Measurements from ENCODE around the gene MYCBPAP.

MYCBPAP gene

DNA sequence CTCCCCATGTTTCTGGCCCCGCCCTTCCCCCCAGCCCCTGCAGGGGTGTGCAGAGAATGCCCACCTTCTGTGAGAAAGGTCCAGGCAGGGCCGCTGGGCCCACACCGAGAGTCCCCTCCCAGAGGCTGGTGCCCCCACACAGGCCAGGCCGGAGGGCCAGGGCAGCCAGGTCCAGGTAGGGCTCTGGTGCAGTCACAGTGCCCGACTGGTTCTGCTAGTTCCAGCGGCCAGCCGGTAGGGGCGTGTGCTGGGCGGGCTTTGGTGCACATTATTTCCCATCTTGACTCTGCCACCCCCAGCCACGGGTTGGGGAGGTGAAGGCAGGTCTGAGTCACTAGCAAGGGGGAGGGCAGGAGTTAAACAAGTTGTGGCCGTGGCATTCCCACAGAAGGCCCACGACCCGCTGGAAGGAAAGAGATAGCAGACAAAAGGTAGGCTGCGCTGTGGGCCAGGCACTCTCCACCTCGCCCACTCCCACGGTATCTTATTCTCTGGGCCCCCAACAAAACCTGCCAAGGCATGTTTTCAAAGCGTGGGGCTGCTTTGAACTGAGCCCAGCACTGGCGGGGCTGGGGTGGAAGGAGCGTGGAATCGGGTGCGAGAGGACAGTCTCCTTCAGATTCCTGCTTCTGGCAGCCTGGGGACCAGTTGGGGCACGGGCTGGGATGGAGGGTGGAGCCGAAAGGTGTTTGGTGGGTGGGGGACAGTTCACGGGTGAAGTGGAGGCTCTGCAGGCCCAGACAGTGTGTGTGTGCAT is 26.2 kb downstream of the MYCBPAP start:
- TF ChIP-seq, protein P1, sequence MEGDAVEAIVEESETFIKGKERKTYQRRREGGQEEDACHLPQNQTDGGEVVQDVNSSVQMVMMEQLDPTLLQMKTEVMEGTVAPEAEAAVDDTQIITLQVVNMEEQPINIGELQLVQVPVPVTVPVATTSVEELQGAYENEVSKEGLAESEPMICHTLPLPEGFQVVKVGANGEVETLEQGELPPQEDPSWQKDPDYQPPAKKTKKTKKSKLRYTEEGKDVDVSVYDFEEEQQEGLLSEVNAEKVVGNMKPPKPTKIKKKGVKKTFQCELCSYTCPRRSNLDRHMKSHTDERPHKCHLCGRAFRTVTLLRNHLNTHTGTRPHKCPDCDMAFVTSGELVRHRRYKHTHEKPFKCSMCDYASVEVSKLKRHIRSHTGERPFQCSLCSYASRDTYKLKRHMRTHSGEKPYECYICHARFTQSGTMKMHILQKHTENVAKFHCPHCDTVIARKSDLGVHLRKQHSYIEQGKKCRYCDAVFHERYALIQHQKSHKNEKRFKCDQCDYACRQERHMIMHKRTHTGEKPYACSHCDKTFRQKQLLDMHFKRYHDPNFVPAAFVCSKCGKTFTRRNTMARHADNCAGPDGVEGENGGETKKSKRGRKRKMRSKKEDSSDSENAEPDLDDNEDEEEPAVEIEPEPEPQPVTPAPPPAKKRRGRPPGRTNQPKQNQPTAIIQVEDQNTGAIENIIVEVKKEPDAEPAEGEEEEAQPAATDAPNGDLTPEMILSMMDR (IDR thresholded peaks at IDR 0.05; ENCODE audit: control extremely low read depth, extremely low read depth, low read depth, missing control alignments): no peak
- DNase-seq (ENCODE audit: extremely low spot score): no peak
- ChIA-PET CTCF (interaction anchor here (1.1 kb wide), 1 partner anchor 15 kb away, joined by 3 read pairs; no protein-coding TSS in a partner anchor), POLR2A (no interaction called here)

DNA sequence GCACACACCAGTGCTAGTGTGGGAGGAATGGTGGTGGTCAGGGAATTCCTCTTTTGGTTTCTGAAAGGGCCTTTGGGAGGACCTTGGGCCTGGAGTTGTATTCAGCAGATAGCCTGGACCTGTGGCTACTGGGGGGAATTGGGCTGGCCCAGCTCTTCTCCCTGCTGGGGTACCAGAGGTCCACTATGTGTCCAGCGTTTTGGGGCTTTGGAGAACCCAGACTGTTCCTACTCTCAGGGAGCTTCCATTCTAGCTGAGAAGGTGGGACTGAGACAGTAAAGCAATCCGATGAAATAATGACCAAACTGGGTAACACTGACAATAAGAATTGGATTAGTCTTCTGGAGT is 26.7 kb downstream of the MYCBPAP start:
- DNase-seq (ENCODE audit: extremely low spot score): no peak
- ChIA-PET POLR2A (no interaction called here), CTCF (interaction anchor here (1.1 kb wide), 1 partner anchor 94 kb away, joined by 3 read pairs; no protein-coding TSS in a partner anchor)
- TF ChIP-seq, protein P1 (IDR thresholded peaks at IDR 0.05; ENCODE audit: control extremely low read depth, extremely low read depth, low read depth, missing control alignments): no peak

DNA sequence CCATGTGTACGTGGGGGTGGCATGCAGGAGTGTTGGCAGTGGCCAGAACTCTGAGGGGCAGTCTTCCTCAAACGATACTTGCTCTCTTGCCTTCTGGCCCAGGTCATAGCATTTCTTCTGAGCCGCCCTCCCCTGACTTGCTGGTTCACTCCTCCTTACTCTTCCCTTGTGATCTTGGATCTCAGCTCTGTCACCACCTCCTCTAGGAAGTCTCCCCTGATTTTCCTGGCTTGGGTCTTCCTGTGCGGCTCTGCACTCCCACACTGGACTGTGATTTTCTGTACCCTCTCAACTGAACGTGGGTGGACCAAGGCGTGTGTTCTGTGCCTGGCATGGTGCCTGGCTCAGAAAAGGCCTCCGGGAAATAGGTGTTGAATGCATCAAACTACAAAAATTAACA is 27.2 kb downstream of the MYCBPAP start:
- ChIA-PET CTCF (interaction anchor here (1.1 to 1.2 kb wide), 2 partner anchors 91 to 94 kb away, joined by 3 read pairs; no protein-coding TSS in a partner anchor), POLR2A (no interaction called here)
- DNase-seq (ENCODE audit: extremely low spot score): no peak
- TF ChIP-seq, protein P1 (IDR thresholded peaks at IDR 0.05; ENCODE audit: control extremely low read depth, extremely low read depth, low read depth, missing control alignments): no peak

DNA sequence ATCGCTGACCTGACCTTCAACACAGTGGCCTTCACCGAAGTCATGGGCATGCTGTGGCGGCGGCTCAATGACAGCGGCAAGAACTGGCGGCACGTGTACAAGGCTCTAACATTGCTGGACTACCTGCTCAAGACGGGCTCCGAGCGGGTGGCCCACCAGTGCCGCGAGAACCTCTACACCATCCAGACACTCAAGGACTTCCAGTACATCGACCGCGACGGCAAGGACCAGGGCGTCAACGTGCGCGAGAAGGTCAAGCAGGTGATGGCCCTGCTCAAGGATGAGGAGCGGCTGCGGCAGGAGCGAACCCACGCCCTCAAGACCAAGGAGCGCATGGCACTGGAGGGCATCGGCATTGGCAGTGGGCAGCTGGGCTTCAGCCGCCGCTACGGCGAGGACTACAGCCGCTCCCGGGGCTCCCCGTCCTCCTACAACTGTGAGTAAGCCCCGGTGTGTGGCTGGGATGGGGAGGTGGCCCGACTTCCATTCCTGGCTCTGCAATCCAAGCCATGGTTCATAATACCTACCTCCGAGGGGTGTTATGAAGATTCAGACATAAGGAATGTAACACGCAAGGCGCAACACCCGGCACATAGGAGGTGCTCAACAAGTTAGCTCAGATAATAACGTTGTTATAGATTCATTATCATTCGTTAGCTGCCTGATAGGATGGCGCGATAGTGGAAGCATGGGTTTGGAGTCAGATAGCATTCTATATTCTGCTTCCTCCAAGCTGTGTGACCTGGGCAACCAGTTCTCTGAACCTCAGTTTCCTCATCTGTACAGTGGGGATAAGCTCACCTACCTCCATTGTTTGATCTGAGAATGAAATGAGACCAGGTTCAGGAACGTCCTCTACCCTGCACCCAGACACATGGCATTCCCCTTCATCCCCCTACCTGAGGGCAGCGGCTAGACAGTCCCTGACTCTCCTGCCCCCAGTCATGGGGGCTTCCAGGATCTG is 28.7 kb downstream of the MYCBPAP start:
- TF ChIP-seq, protein P1 (IDR thresholded peaks at IDR 0.05; ENCODE audit: control extremely low read depth, extremely low read depth, low read depth, missing control alignments): no peak
- DNase-seq (ENCODE audit: extremely low spot score): no peak
- ChIA-PET POLR2A (no interaction called here), CTCF (interaction anchor here (1.1 to 1.2 kb wide), 2 partner anchors 35 to 89 kb away, joined by 3 read pairs; no protein-coding TSS in a partner anchor)

DNA sequence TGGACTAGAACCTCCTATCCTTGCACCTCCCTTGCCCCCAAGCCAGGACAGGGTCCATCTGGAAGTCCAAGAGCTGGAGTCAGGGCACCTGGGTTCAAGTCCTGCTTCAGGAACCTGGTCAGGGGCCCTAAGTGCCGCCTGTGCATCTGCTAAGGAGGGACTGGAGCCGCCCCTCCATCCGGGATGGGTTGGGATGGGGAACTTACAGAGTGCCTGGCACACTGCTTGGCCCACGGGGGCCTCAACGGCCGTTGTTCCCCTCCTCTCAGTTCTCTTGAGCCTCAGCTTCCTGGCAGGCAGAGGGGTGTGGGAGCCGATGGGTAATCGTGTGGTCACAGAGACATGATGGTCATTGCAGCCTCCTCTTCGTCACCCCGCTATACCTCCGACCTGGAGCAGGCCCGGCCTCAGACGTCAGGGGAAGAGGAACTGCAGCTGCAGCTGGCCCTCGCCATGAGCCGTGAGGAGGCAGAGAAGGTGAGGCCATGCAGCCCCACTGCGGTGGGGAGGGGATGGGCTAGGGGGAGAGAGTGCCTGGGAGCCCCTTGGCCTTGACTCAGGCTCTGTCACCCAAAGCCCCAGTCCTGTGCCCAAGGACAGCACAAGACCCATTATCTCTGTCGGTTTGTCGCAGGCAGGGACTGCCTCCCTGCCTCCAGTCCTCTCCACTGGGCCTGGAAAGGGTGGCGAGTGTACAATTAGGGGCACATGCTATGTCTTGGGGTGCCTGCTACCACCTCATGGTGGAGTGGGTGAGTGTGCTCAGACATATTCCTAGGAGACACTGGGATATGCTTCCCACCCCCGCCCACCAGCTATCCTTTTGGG is 29.7 kb downstream of the MYCBPAP start:
- CTCF ChIA-PET: interaction anchor here (1.1 kb wide), 1 partner anchor 36 kb away, joined by 3 read pairs; no protein-coding TSS in a partner anchor
- POLR2A ChIA-PET: no interaction called here
- DNase-seq (ENCODE audit: extremely low spot score): no peak
- TF ChIP-seq, protein P1 (IDR thresholded peaks at IDR 0.05; ENCODE audit: control extremely low read depth, extremely low read depth, low read depth, missing control alignments): no peak

All from GM10248 (cell line).